ENCODE measurements around the gene EPHA5.

DNA sequence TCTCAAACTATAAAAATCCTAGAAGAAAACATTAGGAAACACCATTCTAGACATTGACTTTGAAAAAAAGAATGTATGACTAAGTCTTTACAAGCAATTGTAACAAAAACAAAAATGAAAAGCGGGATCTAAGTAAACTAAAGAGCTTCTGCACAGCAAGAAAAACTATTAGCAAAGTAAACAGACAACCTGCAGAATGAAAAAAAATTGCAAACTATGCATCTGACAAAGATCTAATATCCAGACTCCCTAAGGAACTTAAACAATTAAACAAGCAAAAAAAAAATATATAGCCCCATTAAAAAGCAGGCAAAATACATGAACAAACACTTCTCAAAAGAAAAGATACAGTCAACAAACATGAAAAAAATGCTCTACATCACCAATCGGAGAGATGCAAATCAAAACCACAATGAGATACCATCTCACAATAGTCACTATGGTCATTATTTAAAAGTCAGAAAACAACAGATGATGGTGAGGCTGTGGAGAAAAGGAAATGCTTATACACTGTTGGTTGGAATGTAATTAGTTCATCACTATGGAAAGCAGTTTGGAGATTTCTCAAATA is 168.1 kb downstream of the EPHA5 start:
- TF ChIP-seq GABPA (IDR thresholded peaks at IDR 0.05; ENCODE audit: low read depth): no peak
- TF ChIP-seq, protein P1, sequence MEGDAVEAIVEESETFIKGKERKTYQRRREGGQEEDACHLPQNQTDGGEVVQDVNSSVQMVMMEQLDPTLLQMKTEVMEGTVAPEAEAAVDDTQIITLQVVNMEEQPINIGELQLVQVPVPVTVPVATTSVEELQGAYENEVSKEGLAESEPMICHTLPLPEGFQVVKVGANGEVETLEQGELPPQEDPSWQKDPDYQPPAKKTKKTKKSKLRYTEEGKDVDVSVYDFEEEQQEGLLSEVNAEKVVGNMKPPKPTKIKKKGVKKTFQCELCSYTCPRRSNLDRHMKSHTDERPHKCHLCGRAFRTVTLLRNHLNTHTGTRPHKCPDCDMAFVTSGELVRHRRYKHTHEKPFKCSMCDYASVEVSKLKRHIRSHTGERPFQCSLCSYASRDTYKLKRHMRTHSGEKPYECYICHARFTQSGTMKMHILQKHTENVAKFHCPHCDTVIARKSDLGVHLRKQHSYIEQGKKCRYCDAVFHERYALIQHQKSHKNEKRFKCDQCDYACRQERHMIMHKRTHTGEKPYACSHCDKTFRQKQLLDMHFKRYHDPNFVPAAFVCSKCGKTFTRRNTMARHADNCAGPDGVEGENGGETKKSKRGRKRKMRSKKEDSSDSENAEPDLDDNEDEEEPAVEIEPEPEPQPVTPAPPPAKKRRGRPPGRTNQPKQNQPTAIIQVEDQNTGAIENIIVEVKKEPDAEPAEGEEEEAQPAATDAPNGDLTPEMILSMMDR (IDR thresholded peaks at IDR 0.05; ENCODE audit: insufficient read depth, low read length): no peak
